CD4-positive, alpha-beta T cell treated with Interleukin-10 for 1 hour (primary cell): ENCODE measurements around the gene WLS.

Experiments used
- DNase-seq: peaks from one replicate; pipeline ENCODE4 v3.0.0-alpha.2; 2020

The WLS gene

GRCh38 chr1:68128157-68128556 is 104.2 kb downstream of the WLS start:
- no peak for DNase-seq

GRCh38 chr1:68121536-68121935 is 110.8 kb downstream of the WLS start:
- no peak for DNase-seq

- peak; percentile 43 for DNase-seq
Observed at GRCh38 chr1:68120136-68120791, 112.1 kb downstream of the WLS start.

GRCh38 chr1:68119445-68119844 is 112.9 kb downstream of the WLS start:
- DNase-seq: no peak

- no peak for DNase-seq
Observed at GRCh38 chr1:68117416-68117815, 114.9 kb downstream of the WLS start.

GRCh38 chr1:68116643-68117235 is 115.6 kb downstream of the WLS start:
- peak; percentile 44 for DNase-seq

- no peak for DNase-seq
Observed at GRCh38 chr1:68115308-68115707, 117.0 kb downstream of the WLS start.

- no peak for DNase-seq
Observed at GRCh38 chr1:68113966-68114365, 118.4 kb downstream of the WLS start.

- DNase-seq: no peak
Observed at GRCh38 chr1:68112835-68113243, 119.5 kb downstream of the WLS start.

- no peak for DNase-seq
Observed at GRCh38 chr1:68111519-68112436, 120.5 kb downstream of the WLS start.

- no peak for DNase-seq
Observed at GRCh38 chr1:68107771-68108170, 124.6 kb downstream of the WLS start.

GRCh38 chr1:68103884-68104554 is 128.3 kb downstream of the WLS start:
- no peak for DNase-seq

- no peak for DNase-seq
Observed at GRCh38 chr1:68103011-68103545, 129.2 kb downstream of the WLS start.

GRCh38 chr1:68101829-68102228 is 130.5 kb downstream of the WLS start:
- DNase-seq: no peak

GRCh38 chr1:68100571-68100970 is 131.8 kb downstream of the WLS start:
- DNase-seq: no peak

GRCh38 chr1:68093737-68094136 is 138.6 kb downstream of the WLS start:
- no peak for DNase-seq

GRCh38 chr1:68087184-68087583 is 145.1 kb downstream of the WLS start:
- DNase-seq: no peak

GRCh38 chr1:68085752-68086151 is 146.6 kb downstream of the WLS start:
- no peak for DNase-seq

GRCh38 chr1:68083686-68084085 is 148.6 kb downstream of the WLS start:
- DNase-seq: no peak

- DNase-seq: no peak
Observed at GRCh38 chr1:68081775-68082283, 150.5 kb downstream of the WLS start.

GRCh38 chr1:68078647-68079046 is 153.7 kb downstream of the WLS start:
- DNase-seq: no peak
